ENCODE measurements around the gene CDR2L.

- TF ChIP-seq CTCF (conservative IDR thresholded peaks at IDR 0.05 in 1 of 2, IDR thresholded peaks at IDR 0.05 in 1 of 2; ENCODE audit: extremely low read depth in 1 of 2, insufficient read depth in 1 of 2, low read depth in 1 of 2, low read length in 2 of 2) = peak in 1 of 2 donors; percentile 49
- no peak for TF ChIP-seq EZH2 (IDR thresholded peaks at IDR 0.05; ENCODE audit: borderline replicate concordance, low read length)
Observed at GRCh38 chr17:74987909-74988711, 678 bp downstream of the CDR2L start.
